Pons (tissue), 1 donor: ENCODE data around the gene TMEM272.

Experiments
- DNase-seq: peaks from one replicate; pipeline ENCODE4 v3.0.0-alpha.2; 2016; ENCODE audit warnings: low spot score

Gene TMEM272

GRCh38 chr13:51844862-51845573, at the start of gene TMEM272:
TMEM272 (minus strand) TSS chr13:51845177; CDS start chr13:51838530, 6,647 bp downstream.
- DNase-seq: peak; percentile 30

- DNase-seq: no peak
Measured at GRCh38 chr13:51894239-51894638, 49.3 kb upstream of the TMEM272 start.

- DNase-seq: no peak
Measured at GRCh38 chr13:51892657-51893056, 47.7 kb upstream of the TMEM272 start.

- no peak for DNase-seq
Measured at GRCh38 chr13:51887468-51887867, 42.5 kb upstream of the TMEM272 start.

GRCh38 chr13:51885651-51886050, 40.7 kb upstream of the TMEM272 start:
- no peak for DNase-seq

GRCh38 chr13:51883226-51883600, 38.2 kb upstream of the TMEM272 start:
- DNase-seq: no peak

GRCh38 chr13:51882570-51883225, 37.7 kb upstream of the TMEM272 start:
- no peak for DNase-seq

- no peak for DNase-seq
Measured at GRCh38 chr13:51881296-51881695, 36.3 kb upstream of the TMEM272 start.

GRCh38 chr13:51879133-51879532, 34.2 kb upstream of the TMEM272 start:
- DNase-seq: no peak

GRCh38 chr13:51874651-51875050, 29.7 kb upstream of the TMEM272 start:
- no peak for DNase-seq

GRCh38 chr13:51873837-51874236, 28.9 kb upstream of the TMEM272 start:
- DNase-seq: no peak

GRCh38 chr13:51873117-51873798, 28.3 kb upstream of the TMEM272 start:
- no peak for DNase-seq

GRCh38 chr13:51870616-51871015, 25.6 kb upstream of the TMEM272 start:
- no peak for DNase-seq

- no peak for DNase-seq
Measured at GRCh38 chr13:51869916-51870315, 24.9 kb upstream of the TMEM272 start.

- DNase-seq: no peak
Measured at GRCh38 chr13:51867062-51867461, 22.1 kb upstream of the TMEM272 start.

- no peak for DNase-seq
Measured at GRCh38 chr13:51865838-51866237, 20.9 kb upstream of the TMEM272 start.

GRCh38 chr13:51862957-51863356, 18.0 kb upstream of the TMEM272 start:
- DNase-seq: no peak

- no peak for DNase-seq
Measured at GRCh38 chr13:51861723-51862300, 16.8 kb upstream of the TMEM272 start, which contains the start of gene CCDC70. CCDC70 (plus strand) TSS chr13:51861969; CDS start chr13:51865412, 3,443 bp downstream.

- DNase-seq: no peak
Measured at GRCh38 chr13:51858433-51859247, 13.7 kb upstream of the TMEM272 start.

- no peak for DNase-seq
Measured at GRCh38 chr13:51856998-51857397, 12.0 kb upstream of the TMEM272 start.

- no peak for DNase-seq
Measured at GRCh38 chr13:51856027-51856736, 11.2 kb upstream of the TMEM272 start.
